Gastroesophageal sphincter (tissue), 4 donors: ENCODE results near the gene C8G. TPM values are rescaled to one million over a fixed set of nuclear protein-coding genes. Genes with fewer than 3 reads are reported as not detected.

Experiments used
- ATAC-seq: fragments of 150-250 bp; one replicate; pipeline ENCODE4 v1.9.1; 2016; ENCODE audit warnings: mild to moderate bottlenecking, moderate library complexity
- H3K27ac ChIP-seq, 4 donors: fragments of 200-600 bp; sonication (generic) in 3 of 4; 1 replicate in 3 of 4; 2 replicates in 1 of 4; pipeline ENCODE4 v1.5.1; 2016 to 2019
- H3K27me3 ChIP-seq: fragments of 200-600 bp; sonication (generic); one replicate; pipeline ENCODE4 v1.5.1; 2019
- H3K36me3 ChIP-seq, 2 donors: fragments of 200-600 bp; sonication (generic); one replicate each; pipeline ENCODE4 v1.5.1; 2019; ENCODE audit warnings: control low read depth in 1 of 2
- H3K4me1 ChIP-seq, 3 donors: fragments of 200-600 bp; sonication (generic); 1 replicate in 2 of 3; 2 replicates in 1 of 3; pipeline ENCODE4 v1.5.1; 2016 to 2019; ENCODE audit warnings: control low read depth in 2 of 3
- H3K4me3 ChIP-seq, 2 donors: fragments of 200-600 bp; sonication (generic); one replicate each; pipeline ENCODE4 v1.5.1; 2019; ENCODE audit warnings: mild to moderate bottlenecking in 1 of 2, moderate library complexity in 1 of 2
- H3K9me3 ChIP-seq, 3 donors: fragments of 200-600 bp; sonication (generic); one replicate each; pipeline ENCODE4 v1.5.1; 2017 to 2019; ENCODE audit warnings: control low read depth in 2 of 3
- EP300 ChIP-seq: sonication (generic); formaldehyde crosslinking; IDR thresholded peaks from one replicate; pipeline ENCODE4 v1.6.1; 2017; ENCODE audit warnings: antibody characterized with exemption, mild to moderate bottlenecking
- POLR2A ChIP-seq, 2 donors: fragments of 450-650 bp; IDR thresholded peaks; one replicate each; pipeline ENCODE4 v1.6.1; 2017; ENCODE audit warnings: antibody characterized with exemption in 2 of 2, mild to moderate bottlenecking in 2 of 2, moderate library complexity in 1 of 2
- POLR2AphosphoS5 ChIP-seq: sonication (generic); formaldehyde crosslinking; IDR thresholded peaks from one replicate; pipeline ENCODE4 v1.6.1; 2017; ENCODE audit warnings: antibody characterized with exemption
- whole genome bisulfite sequencing, 2 donors: methylation state at CpG; one replicate each; pipeline ENCODE4 v1.1.5; 2018; ENCODE audit warnings: low coverage in 1 of 2; 5-methylcytosine and 5-hydroxymethylcytosine counted together
- total RNA-seq, 4 donors: library from RNA; depleted of rRNA; stranded (reverse); fragments of >200 nt; gene quantifications; one replicate each; pipeline ENCODE4 v1.1.0, GENCODE V29; 2016
- TF ChIP-seq, protein P1 (sequence below), 4 experiments: fragments of 200-600 bp in 2 of 4; fragments of 450-650 bp in 2 of 4; sonication (generic) in 1 of 4; IDR thresholded peaks; one replicate each; pipeline ENCODE4 v1.5.1; 2017 to 2019; ENCODE audit warnings: antibody characterized with exemption in 4 of 4, mild to moderate bottlenecking in 2 of 4, moderate library complexity in 2 of 4

The C8G gene
- total RNA-seq, 4 donors from 2014 or later = not detected

DNA sequence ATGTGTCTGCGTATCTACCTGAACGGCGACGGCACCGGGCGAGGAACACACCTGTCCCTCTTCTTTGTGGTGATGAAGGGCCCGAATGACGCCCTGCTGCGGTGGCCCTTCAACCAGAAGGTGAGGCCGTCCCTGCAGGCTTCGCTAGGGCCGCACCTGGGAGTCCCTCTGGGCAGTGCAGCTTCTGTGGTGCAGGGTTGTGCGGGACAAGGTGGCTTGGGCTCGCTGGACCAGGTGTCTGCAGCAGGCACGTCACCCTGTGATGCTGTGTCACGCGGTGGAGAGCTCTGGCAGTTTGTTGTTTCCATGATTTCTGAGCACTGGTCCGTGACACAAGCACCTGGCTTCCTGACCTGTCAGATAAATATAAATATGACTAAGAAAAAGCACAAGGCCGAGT is 21.2 kb upstream of the C8G start:
- Histone ChIP-seq H3K27ac (no peak overlapping the region), H3K27me3 (no peaks in the 10 kb centered on the region), H3K36me3 (peaks cover 0 to 72% of the 10 kb centered on the region in 2 donors), H3K4me1 (peaks cover 0 to 5% (median 0%) of the 10 kb centered on the region in 3 donors), H3K9me3 (no peaks in the 10 kb centered on the region), H3K4me3 (no peak overlapping the region)
- 100% methylated on average over 2 to 3 of the region's 19 CpGs for WGBS, 2 donors
- no peak for ATAC-seq
- TF ChIP-seq EP300 (no peak), POLR2AphosphoS5 (no peak), POLR2A (IDR thresholded peaks at IDR 0.05) (no peak)
- TF ChIP-seq, protein P1, sequence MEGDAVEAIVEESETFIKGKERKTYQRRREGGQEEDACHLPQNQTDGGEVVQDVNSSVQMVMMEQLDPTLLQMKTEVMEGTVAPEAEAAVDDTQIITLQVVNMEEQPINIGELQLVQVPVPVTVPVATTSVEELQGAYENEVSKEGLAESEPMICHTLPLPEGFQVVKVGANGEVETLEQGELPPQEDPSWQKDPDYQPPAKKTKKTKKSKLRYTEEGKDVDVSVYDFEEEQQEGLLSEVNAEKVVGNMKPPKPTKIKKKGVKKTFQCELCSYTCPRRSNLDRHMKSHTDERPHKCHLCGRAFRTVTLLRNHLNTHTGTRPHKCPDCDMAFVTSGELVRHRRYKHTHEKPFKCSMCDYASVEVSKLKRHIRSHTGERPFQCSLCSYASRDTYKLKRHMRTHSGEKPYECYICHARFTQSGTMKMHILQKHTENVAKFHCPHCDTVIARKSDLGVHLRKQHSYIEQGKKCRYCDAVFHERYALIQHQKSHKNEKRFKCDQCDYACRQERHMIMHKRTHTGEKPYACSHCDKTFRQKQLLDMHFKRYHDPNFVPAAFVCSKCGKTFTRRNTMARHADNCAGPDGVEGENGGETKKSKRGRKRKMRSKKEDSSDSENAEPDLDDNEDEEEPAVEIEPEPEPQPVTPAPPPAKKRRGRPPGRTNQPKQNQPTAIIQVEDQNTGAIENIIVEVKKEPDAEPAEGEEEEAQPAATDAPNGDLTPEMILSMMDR (IDR thresholded peaks at IDR 0.05) = no peak

DNA sequence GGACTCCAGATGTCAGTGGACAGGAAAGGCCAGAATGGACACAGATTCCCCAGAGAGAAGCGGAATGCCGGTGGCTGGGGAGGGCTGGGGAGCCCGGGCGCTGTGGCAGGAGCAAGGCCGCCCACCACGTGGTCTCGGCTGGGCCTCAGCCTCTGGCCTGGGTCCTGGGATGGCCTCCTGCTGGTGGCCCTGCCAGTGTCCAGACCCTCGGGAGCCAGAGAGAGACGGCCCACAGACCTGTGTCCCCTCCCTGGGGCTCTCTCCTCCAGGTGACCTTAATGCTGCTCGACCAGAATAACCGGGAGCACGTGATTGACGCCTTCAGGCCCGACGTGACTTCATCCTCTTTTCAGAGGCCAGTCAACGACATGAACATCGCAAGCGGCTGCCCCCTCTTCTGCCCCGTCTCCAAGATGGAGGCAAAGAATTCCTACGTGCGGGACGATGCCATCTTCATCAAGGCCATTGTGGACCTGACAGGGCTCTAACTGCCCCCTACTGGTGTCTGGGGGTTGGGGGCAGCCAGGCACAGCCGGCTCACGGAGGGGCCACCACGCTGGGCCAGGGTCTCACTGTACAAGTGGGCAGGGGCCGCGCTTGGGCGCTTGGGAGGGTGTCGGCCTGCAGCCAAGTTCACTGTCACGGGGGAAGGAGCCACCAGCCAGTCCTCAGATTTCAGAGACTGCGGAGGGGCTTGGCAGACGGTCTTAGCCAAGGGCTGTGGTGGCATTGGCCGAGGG is 19.5 kb upstream of the C8G start:
- Histone ChIP-seq H3K27ac (no peak overlapping the region), H3K27me3 (no peaks in the 10 kb centered on the region), H3K4me3 (no peak overlapping the region), H3K4me1 (peaks cover 0 to 5% (median 0%) of the 10 kb centered on the region in 3 donors), H3K9me3 (no peaks in the 10 kb centered on the region), H3K36me3 (peaks cover 0 to 58% of the 10 kb centered on the region in 2 donors)
- WGBS, 2 donors = 70 to 83% methylated on average over 1 to 4 of the region's 33 CpGs
- ATAC-seq = no peak
- TF ChIP-seq, protein P1 (IDR thresholded peaks at IDR 0.05) = no peak
- TF ChIP-seq POLR2A (IDR thresholded peaks at IDR 0.05) (no peak), POLR2AphosphoS5 (no peak), EP300 (no peak)

DNA sequence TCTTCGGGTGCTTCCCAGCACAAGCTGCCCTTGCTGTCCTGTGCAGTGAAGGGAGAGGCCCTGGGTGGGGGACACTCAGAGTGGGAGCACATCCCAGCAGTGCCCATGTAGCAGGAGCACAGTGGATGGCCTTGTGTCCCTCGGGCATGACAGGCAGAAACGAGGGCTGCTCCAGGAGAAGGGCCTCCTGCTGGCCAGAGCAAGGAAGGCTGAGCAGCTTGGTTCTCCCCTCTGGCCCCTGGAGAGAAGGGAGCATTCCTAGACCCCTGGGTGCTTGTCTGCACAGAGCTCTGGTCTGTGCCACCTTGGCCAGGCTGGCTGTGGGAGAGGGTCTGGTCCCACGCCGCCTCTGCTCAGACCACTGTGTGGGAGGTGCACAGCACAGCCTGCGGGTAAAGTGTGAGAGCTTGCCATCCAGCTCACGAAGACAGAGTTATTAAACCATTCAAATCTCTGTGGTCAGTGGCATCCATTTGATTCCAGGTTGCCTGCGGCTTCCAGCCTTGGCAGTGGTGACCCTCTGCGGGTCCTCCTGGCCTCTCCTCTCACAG is 18.8 kb upstream of the C8G start:
- TF ChIP-seq EP300 = no peak
- TF ChIP-seq, protein P1 (IDR thresholded peaks at IDR 0.05) = no peak
- TF ChIP-seq POLR2AphosphoS5 = no peak
- TF ChIP-seq POLR2A (IDR thresholded peaks at IDR 0.05) = no peak
- Histone ChIP-seq H3K4me1 (peaks cover 0 to 5% (median 0%) of the 10 kb centered on the region in 3 donors), H3K27ac (no peak overlapping the region), H3K36me3 (peaks cover 0 to 52% of the 10 kb centered on the region in 2 donors), H3K9me3 (no peaks in the 10 kb centered on the region), H3K27me3 (no peaks in the 10 kb centered on the region), H3K4me3 (no peak overlapping the region)
- no peak for ATAC-seq
- WGBS, 2 donors = 84 to 100% methylated on average over 3 to 6 of the region's 9 CpGs

DNA sequence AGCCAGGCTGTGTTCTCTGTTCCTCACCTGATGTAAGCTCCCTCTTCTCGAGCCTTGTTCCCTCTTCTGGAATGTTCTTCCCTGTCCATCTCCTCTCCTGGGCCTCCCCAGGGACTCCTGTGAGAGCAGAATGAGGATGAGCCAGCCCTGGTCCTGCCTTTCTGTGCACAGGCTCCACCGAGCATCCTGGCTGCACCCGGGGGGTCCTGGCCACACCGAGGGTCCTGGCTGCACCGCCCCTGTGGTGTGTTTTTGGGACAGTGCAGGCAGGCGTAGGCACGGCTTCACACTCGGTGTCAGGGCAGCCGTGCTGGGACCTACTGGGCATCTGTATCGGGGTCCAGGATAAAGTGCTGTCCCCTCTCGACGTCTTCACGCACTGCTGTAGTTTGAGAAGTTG is 18.3 kb upstream of the C8G start:
- peaks cover 0 to 47% of the 10 kb centered on the region in 2 donors for H3K36me3 ChIP-seq
- H3K27me3 ChIP-seq = no peaks in the 10 kb centered on the region
- no peak overlapping the region for H3K4me3 ChIP-seq
- no peaks in the 10 kb centered on the region for H3K4me1 ChIP-seq
- WGBS, 2 donors = 96 to 100% methylated on average over 1 to 7 of the region's 13 CpGs
- H3K9me3 ChIP-seq = no peaks in the 10 kb centered on the region
- TF ChIP-seq, protein P1 (IDR thresholded peaks at IDR 0.05) = no peak
- TF ChIP-seq EP300 = no peak
- H3K27ac ChIP-seq = no peak overlapping the region
- ATAC-seq = no peak
